ENCODE data around the gene LAMA3. TPM values are rescaled to one million over a fixed set of nuclear protein-coding genes. Genes with fewer than 3 reads are reported as not detected.

Gene LAMA3
- total RNA-seq, 4 donors from 2014 or later, result 46.3 to 80.6 (median 67.1) TPM

DNA sequence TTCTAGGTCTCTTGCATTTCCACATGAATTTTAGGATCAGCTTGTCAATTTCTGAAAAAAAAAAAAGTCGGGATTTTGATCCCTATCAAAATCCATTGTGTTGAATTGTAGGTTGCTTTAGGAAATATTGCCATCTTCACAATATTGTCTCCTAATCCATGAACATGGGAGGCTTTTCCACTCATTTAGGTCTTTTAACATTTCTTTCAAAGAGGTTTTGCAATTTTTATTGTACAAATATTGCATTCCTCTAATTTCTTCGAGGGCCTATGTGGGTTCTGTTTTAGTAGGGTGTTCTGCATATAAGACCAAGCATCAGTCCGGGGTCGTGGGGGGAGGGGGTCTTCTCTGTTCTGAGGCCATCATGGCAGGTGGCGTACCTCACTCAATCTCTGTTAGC lies 725 bp upstream of the LAMA3 start:
- Histone ChIP-seq H3K36me3 (no peaks in the 10 kb centered on the region), H3K27me3 (peaks cover 0 to 16% of the 10 kb centered on the region in 2 donors), H3K9me3 (no peaks in the 10 kb centered on the region), H3K4me3 (peak overlapping the region in 3 of 4 donors; percentile 53 to 80 (median 53)), H3K4me1 (peaks cover 0 to 27% (median 4%) of the 10 kb centered on the region in 4 donors), H3K27ac (peak overlapping the region in 2 of 4 donors; percentile 14 to 88)
- TF ChIP-seq, protein P1, sequence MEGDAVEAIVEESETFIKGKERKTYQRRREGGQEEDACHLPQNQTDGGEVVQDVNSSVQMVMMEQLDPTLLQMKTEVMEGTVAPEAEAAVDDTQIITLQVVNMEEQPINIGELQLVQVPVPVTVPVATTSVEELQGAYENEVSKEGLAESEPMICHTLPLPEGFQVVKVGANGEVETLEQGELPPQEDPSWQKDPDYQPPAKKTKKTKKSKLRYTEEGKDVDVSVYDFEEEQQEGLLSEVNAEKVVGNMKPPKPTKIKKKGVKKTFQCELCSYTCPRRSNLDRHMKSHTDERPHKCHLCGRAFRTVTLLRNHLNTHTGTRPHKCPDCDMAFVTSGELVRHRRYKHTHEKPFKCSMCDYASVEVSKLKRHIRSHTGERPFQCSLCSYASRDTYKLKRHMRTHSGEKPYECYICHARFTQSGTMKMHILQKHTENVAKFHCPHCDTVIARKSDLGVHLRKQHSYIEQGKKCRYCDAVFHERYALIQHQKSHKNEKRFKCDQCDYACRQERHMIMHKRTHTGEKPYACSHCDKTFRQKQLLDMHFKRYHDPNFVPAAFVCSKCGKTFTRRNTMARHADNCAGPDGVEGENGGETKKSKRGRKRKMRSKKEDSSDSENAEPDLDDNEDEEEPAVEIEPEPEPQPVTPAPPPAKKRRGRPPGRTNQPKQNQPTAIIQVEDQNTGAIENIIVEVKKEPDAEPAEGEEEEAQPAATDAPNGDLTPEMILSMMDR (IDR thresholded peaks at IDR 0.05), result no peak
- TF ChIP-seq EP300 (IDR thresholded peaks at IDR 0.05), result no peak
- 71 to 74% methylated on average over 5 of the region's 5 CpGs for WGBS, 2 donors
- DNase-seq (ENCODE audit: low spot score in 2 of 2), result no peak

DNA sequence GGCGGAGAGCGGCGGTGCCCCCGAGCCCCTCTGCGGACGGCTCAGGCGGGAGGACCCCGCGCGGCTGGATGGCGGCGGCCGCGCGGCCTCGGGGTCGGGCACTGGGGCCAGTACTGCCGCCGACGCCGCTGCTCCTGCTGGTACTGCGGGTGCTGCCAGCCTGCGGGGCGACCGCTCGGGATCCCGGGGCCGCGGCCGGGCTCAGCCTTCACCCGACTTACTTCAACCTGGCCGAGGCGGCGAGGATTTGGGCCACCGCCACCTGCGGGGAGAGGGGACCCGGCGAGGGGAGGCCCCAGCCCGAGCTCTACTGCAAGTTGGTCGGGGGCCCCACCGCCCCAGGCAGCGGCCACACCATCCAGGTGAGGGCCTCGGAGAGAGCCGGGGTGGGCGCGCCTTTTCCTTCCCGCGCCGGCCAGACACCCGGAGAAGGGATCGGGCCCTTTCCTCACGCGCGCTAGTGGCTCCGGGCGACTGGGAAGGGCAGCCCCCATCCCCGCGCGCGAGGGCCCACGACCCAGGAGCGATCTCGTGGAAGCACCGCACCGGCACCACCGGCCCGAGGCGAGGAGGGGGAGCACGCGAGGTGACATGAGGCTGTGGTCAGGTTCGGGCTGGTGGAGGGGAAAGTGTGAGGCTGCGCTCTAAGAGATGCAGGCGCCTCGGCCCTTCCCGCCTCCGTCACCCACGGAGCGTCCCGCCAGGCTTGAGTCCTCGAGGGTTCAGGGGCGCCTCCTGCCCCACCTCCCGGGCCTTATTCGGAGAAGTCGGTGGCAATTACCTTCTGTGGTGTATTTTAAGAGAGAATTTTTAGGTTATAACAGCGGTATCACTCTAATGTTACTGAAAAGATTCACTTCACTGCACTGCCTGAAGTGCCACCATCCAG lies 607 bp downstream of the LAMA3 start:
- DNase-seq (ENCODE audit: low spot score in 2 of 2), result no peak
- 4 to 5% methylated on average over 40 to 45 of the region's 85 CpGs for WGBS, 2 donors
- H3K27ac ChIP-seq, result peak overlapping the region; percentile 14 to 88 (median 75)
- no peaks in the 10 kb centered on the region for H3K36me3 ChIP-seq
- peaks cover 0 to 16% of the 10 kb centered on the region in 2 donors for H3K27me3 ChIP-seq
- peak overlapping the region; percentile 53 to 80 (median 54) for H3K4me3 ChIP-seq
- H3K4me1 ChIP-seq, result peaks cover 0 to 22% (median 4%) of the 10 kb centered on the region in 4 donors
- no peak for TF ChIP-seq POLR2A (IDR thresholded peaks at IDR 0.05)
- no peak for TF ChIP-seq EP300 (IDR thresholded peaks at IDR 0.05)
- TF ChIP-seq, protein P1 (IDR thresholded peaks at IDR 0.05), result no peak
- no peaks in the 10 kb centered on the region for H3K9me3 ChIP-seq

DNA sequence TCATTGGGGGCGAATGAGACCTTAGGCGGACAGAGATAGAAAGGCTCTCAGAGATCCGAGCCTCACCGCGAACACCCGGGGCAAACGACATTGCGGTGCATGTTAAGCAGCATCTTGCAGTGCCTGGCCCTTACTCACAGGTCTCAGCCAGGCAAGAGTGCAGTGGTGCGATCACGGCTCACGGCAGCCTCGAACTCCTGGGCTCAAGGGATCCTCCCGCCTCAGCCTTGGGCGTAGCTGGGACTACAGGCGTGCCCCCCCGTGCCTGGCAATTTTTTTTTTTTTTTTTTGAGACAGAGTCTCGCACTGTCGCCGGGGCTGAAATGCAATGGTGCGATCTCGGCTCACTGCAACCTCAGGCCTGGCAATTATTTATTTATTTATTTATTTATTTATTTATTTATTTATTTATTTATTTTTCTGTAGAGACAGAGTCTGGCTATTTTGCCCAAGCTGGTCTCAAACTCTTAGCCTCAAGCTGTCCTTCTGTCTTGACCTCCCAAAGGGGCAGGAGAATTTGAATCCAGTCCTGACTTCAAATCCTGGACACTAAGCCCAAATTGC lies 1.3 kb downstream of the LAMA3 start:
- H3K27ac ChIP-seq, result peak overlapping the region in 3 of 4 donors; percentile 14 to 88 (median 84)
- no peak for TF ChIP-seq EP300 (IDR thresholded peaks at IDR 0.05)
- no peak for TF ChIP-seq POLR2A (IDR thresholded peaks at IDR 0.05)
- TF ChIP-seq, protein P1 (IDR thresholded peaks at IDR 0.05), result no peak
- WGBS, 2 donors, result 67 to 69% methylated on average over 21 of the region's 21 CpGs

DNA sequence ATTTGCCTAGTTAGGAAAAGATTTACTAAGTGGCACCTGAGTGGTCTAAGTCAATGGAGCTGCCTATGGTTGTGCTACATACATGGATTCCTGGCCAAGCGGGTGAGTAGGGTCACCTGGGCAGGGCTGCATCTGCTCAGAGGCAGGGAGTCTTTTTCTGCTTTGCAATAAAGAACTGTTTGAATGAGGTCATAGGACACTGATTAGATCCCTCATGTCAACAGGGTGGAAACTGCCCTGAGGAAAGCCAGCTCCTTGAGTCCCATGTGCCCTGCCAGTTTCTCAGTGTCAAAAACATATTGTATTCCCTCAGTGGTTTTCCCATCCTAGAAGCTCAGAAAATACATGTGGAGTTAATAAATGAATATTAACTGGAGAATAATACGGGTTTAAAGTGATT lies 4.6 kb downstream of the LAMA3 start:
- TF ChIP-seq, protein P1 (IDR thresholded peaks at IDR 0.05), result no peak
- TF ChIP-seq POLR2A (IDR thresholded peaks at IDR 0.05) (no peak), EP300 (IDR thresholded peaks at IDR 0.05) (no peak)
- WGBS, 2 donors, result 91 to 96% methylated on average over 2 of the region's 2 CpGs
- H3K4me1 ChIP-seq, result peaks cover 0 to 21% (median 3%) of the 10 kb centered on the region in 4 donors
- H3K27me3 ChIP-seq, result peaks cover 0 to 11% of the 10 kb centered on the region in 2 donors
- no peaks in the 10 kb centered on the region for H3K9me3 ChIP-seq
- no peaks in the 10 kb centered on the region for H3K36me3 ChIP-seq
- no peak overlapping the region for H3K4me3 ChIP-seq
- H3K27ac ChIP-seq, result no peak overlapping the region
- DNase-seq (ENCODE audit: low spot score in 2 of 2), result no peak

More for the DNA sequence above, 1.3 kb downstream of the LAMA3 start:
- peaks cover 0 to 25% (median 4%) of the 10 kb centered on the region in 4 donors for H3K4me1 ChIP-seq
- DNase-seq (ENCODE audit: low spot score in 2 of 2), result no peak
- H3K9me3 ChIP-seq, result no peaks in the 10 kb centered on the region
- H3K4me3 ChIP-seq, result peak overlapping the region; percentile 53 to 80 (median 54)
- H3K27me3 ChIP-seq, result peaks cover 0 to 16% of the 10 kb centered on the region in 2 donors
- H3K36me3 ChIP-seq, result no peaks in the 10 kb centered on the region

All from tibial nerve (tissue), 4 donors.